Endothelial cell of umbilical vein (primary cell): ENCODE results near the gene OTOGL.

Source experiments
- CTCF ChIP-seq, 2 donors: IDR thresholded peaks; 1 replicate in 1 of 2; 2 replicates in 1 of 2; pipeline ENCODE4 v1.5.1; 2011; ENCODE audit warnings: low read length in 2 of 2, mild to moderate bottlenecking in 2 of 2, moderate library complexity in 2 of 2, control low read depth in 1 of 2, inconsistent platforms in 1 of 2, low read depth in 1 of 2; ENCODE audit not compliant: insufficient read depth in 1 of 2; ENCODE audit errors: extremely low read depth in 1 of 2
- EZH2 ChIP-seq: IDR thresholded peaks from 2 replicates; pipeline ENCODE4 v1.6.1; 2012; ENCODE audit warnings: borderline replicate concordance, low read depth, mild to moderate bottlenecking, moderate library complexity, low read length, inconsistent platforms; ENCODE audit not compliant: severe bottlenecking
- GATA2 ChIP-seq: IDR thresholded peaks from 2 replicates; pipeline ENCODE4 v1.7.0; 2011; ENCODE audit warnings: low read depth, mild to moderate bottlenecking, moderate library complexity, mixed read lengths, low read length; ENCODE audit not compliant: insufficient read length, insufficient read depth
- MAX ChIP-seq: IDR thresholded peaks from 2 replicates; pipeline ENCODE4 v1.6.1; 2011; ENCODE audit not compliant: insufficient read depth, insufficient read length
- MYC ChIP-seq: IDR thresholded peaks from one replicate; pipeline ENCODE4 v1.6.1; 2011; ENCODE audit warnings: mild to moderate bottlenecking, low read depth, low read length
- POLR2A ChIP-seq: IDR thresholded peaks from 2 replicates; pipeline ENCODE4 v1.6.1; 2012; ENCODE audit warnings: low read depth, mild to moderate bottlenecking, control low read depth, low read length
- POLR2AphosphoS5 ChIP-seq: IDR thresholded peaks from 2 replicates; pipeline ENCODE4 v1.6.1; 2012; ENCODE audit warnings: low read depth, mild to moderate bottlenecking, control low read depth, low read length, moderate library complexity; ENCODE audit not compliant: insufficient read depth

- TF ChIP-seq POLR2AphosphoS5 (no peak), POLR2A (no peak), CTCF (IDR thresholded peaks at IDR 0.05; ENCODE audit: extremely low read depth in 1 of 2, insufficient read depth in 1 of 2, low read depth in 1 of 2, low read length in 2 of 2) (no peak), MAX (no peak), MYC (no peak), EZH2 (no peak), GATA2 (no peak)
These were observed 30.7 kb downstream of the OTOGL start for GRCh38 chr12:80129895-80130530.
